Stomach (tissue), 4 donors: Measurements from ENCODE around the gene SLMAP.

ENCODE experiments used
- POLR2A ChIP-seq, 4 donors: fragments of 450-650 bp; IDR thresholded peaks; one replicate each; pipeline ENCODE4 v1.6.1; 2016; ENCODE audit warnings: antibody characterized with exemption in 4 of 4, control low read depth in 2 of 4, mild to moderate bottlenecking in 1 of 4, moderate library complexity in 1 of 4
- POLR2AphosphoS5 ChIP-seq, 3 donors: sonication (generic); formaldehyde crosslinking; IDR thresholded peaks; one replicate each; pipeline ENCODE4 v1.6.1; 2016; ENCODE audit warnings: antibody characterized with exemption in 3 of 3

DNA sequence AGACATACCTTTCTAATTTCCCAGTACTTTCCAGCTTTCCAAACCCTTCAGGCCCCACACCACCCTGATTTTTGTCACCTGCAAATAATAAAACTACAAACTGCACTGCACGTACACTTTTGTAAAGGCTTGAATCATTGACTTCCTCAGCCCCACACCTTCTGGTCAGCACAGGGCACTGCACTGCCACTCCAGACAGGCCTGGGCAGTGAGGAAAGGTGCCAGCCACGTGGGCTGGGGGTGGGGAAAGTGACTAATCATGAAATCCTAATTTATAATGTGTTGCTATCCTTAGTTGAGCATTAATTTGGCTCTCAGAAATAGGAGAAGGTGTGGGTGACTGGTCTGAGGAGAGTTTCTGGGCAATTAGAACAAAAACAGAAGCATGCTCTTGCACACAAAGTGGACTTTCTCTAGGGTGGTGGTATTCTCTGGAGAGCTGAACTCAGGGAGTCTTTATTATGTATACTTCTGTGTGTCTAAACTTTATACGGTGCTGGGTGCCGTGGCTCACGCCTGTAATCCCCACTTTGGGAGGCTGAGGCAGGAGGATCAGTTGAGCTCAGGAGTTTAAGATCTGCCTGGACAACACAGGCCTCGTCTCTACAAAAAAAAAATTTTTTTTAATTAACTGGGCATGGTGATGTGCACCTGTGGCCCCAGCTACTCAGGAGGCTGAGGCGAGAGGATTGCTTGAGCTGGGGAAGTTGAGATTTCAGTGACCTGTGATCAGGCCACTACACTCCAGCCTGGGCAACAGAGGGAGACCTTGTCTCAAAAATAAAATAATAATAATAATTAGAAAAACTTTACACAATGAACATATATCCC is 193.9 kb downstream of the SLMAP start:
- TF ChIP-seq POLR2A (IDR thresholded peaks at IDR 0.05) (no peak), POLR2AphosphoS5 (IDR thresholded peaks at IDR 0.05) (peak in 2 of 3 donors; percentile 28 to 71)
